ENCODE results near the gene AUH.

GRCh38 chr9:91364702-91365101, 3.0 kb upstream of the AUH start:
- TF ChIP-seq NBN (IDR thresholded peaks at IDR 0.05) (no peak), ZSCAN29 (IDR thresholded peaks at IDR 0.05) (no peak)
